GM12865 (cell line): ENCODE results near the gene OR52E1.
"Not testable (repeated sequence)": the region's sequence is repeated elsewhere in the genome, so short reads cannot be mapped to it uniquely, and the experiment has no call there.

Experiments used
- DNase-seq: peaks from one replicate; pipeline ENCODE4 v3.0.0; 2010; ENCODE audit warnings: low read depth
- H3K4me3 ChIP-seq: 2 replicates; pipeline ENCODE4 v1.5.1; 2011; ENCODE audit warnings: mild to moderate bottlenecking, low read depth, low read length, control low read depth
- TF ChIP-seq, protein P1 (sequence below): IDR thresholded peaks from 2 replicates; pipeline ENCODE4 v1.5.1; 2011; ENCODE audit warnings: low read length, control low read depth, low read depth, inconsistent platforms; ENCODE audit not compliant: insufficient read depth; ENCODE audit errors: missing control alignments

Gene OR52E1

GRCh38 chr11:5043380-5043779 lies 26.0 kb upstream of the OR52E1 start:
- no peak for DNase-seq
- no peak overlapping the region for H3K4me3 ChIP-seq

DNA sequence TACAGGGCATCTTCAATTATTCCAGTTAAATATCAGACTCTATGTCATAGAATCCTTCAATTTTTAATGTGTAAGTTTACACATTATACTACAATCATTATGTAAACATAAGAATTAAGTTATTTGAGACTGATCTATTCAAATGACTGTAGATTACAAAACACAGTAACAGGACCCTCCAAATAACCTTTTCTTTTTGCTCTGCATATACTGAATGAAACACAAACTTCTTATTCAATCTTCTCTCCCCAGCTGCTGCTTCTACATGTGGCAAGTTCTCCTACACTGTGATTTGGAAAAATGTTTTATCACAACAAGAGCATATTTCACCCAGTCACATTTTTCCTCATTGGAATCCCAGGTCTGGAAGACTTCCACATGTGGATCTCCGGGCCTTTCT lies 23.1 kb upstream of the OR52E1 start, which contains the start of gene OR52J3:
Gene OR52J3, plus strand, starts transcription at position 301 of the 400 bp plus-strand sequence. Its CDS starts 0 bp downstream, at position 301.
- no peak for DNase-seq
- H3K4me3 ChIP-seq: no peak within 1 kb of the TSS
- TF ChIP-seq, protein P1, sequence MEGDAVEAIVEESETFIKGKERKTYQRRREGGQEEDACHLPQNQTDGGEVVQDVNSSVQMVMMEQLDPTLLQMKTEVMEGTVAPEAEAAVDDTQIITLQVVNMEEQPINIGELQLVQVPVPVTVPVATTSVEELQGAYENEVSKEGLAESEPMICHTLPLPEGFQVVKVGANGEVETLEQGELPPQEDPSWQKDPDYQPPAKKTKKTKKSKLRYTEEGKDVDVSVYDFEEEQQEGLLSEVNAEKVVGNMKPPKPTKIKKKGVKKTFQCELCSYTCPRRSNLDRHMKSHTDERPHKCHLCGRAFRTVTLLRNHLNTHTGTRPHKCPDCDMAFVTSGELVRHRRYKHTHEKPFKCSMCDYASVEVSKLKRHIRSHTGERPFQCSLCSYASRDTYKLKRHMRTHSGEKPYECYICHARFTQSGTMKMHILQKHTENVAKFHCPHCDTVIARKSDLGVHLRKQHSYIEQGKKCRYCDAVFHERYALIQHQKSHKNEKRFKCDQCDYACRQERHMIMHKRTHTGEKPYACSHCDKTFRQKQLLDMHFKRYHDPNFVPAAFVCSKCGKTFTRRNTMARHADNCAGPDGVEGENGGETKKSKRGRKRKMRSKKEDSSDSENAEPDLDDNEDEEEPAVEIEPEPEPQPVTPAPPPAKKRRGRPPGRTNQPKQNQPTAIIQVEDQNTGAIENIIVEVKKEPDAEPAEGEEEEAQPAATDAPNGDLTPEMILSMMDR: no peak

More at GRCh38 chr11:5043380-5043779, 26.0 kb upstream of the OR52E1 start:
- TF ChIP-seq, protein P1: no peak

DNA sequence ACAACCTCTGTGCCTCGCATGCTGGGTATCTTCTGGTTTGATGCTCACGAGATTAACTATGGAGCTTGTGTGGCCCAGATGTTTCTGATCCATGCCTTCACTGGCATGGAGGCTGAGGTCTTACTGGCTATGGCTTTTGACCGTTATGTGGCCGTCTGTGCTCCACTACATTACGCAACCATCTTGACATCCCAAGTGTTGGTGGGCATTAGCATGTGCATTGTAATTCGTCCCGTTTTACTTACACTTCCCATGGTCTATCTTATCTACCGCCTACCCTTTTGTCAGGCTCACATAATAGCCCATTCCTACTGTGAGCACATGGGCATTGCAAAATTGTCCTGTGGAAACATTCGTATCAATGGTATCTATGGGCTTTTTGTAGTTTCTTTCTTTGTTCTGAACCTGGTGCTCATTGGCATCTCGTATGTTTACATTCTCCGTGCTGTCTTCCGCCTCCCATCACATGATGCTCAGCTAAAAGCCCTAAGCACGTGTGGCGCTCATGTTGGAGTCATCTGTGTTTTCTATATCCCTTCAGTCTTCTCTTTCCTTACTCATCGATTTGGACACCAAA lies 22.5 kb upstream of the OR52E1 start:
- no peak overlapping the region for H3K4me3 ChIP-seq
- TF ChIP-seq, protein P1: no peak
- no peak for DNase-seq

DNA sequence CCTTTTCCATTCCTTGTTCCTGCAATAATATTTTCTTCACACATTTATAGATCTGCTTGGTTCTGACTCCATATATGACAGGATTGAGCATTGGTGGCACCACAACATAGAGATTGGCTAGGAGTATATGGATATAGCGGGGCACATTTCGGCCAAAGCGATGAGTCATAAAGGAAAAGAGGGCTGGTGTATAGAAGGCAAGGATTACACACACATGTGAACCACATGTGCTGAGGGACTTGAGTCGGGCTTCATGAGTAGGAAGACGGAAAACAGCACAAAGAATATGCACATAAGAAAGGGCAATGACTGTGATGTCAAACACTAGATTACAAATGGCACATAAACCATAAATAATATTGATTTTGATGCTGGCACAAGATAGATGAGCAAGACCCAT lies 10.7 kb upstream of the OR52E1 start:
- not testable (repeated sequence) for H3K4me3 ChIP-seq, DNase-seq

DNA sequence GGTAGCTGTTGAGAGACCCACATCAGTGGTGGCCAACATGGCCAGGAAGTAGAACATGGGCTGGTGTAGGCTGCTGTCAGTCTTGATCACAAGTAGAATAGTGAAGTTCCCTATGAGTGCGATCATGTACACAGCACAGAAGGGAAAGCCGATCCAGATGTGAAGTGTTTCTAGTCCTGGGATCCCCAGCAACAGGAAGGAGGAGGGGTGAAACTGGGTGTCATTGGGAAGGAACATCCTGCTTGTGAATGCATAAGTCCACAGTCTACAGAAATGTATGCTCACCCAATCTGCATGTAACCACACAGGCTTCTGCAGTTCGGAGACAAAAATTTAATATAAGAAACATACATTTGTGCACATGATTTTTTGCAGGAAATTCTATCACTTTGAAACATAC lies 10.0 kb upstream of the OR52E1 start, which contains the start of gene OR52E2:
Gene OR52E2, minus strand, starts transcription at position 237 of the 400 bp plus-strand sequence. Its CDS starts 0 bp downstream, at position 237.
- H3K4me3 ChIP-seq: no peak within 1 kb of the TSS
- TF ChIP-seq, protein P1: no peak
- DNase-seq: no peak

GRCh38 chr11:5065027-5065426 lies 4.3 kb upstream of the OR52E1 start:
- DNase-seq: no peak
- TF ChIP-seq, protein P1: no peak
- H3K4me3 ChIP-seq: no peak overlapping the region

DNA sequence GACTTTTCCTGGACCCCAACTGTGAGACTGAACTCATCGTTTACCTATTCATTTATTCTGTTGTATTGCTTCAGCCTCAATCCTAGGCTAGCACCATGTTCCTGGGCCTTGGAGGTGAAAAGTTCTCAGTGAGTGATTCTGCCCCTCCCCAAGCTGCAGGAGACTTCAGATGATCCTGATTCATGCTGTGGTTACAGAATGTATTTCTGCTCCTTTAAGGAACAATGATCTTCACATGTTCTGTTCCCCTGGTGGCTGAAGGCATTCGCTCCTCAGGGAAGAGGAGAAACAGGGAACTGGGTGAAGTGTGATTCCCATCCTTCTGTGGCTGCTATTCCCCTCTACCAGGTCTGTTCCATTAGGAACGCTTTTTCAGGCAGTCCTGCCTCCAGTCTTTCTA lies 2.4 kb downstream of the OR52E1 start:
- no peak for DNase-seq
- H3K4me3 ChIP-seq: no peak overlapping the region
- TF ChIP-seq, protein P1: no peak
